HG03354 (cell line): Measurements from ENCODE around the gene RCBTB2.

Experiments
- ATAC-seq: cut with Tn5 transposase; IDR thresholded peaks from one replicate; pipeline ENCODE4 v1.9.1; 2021; ENCODE audit warnings: mild to moderate bottlenecking; ENCODE audit not compliant: unreplicated experiment, poor library complexity, severe bottlenecking

Gene RCBTB2

DNA sequence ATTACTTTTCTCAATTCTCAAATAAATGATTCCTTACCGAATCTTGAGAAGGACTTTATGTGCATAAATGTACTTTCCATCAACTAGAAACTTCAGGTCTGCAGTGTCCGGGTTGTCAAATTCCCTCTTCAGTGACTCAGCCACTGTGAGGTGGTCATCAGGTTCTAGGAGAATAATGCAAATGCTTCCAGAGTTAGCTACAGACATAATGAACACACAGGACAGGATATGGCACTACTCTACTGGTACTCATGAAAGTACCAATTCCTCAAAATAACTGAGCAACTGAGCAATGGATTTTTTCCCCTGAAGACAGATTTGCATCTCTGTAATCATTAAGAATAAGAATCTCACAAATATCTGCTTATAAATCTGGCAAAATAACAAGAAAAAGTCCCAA is 31.2 kb downstream of the RCBTB2 start:
- peak; percentile 38 for ATAC-seq

DNA sequence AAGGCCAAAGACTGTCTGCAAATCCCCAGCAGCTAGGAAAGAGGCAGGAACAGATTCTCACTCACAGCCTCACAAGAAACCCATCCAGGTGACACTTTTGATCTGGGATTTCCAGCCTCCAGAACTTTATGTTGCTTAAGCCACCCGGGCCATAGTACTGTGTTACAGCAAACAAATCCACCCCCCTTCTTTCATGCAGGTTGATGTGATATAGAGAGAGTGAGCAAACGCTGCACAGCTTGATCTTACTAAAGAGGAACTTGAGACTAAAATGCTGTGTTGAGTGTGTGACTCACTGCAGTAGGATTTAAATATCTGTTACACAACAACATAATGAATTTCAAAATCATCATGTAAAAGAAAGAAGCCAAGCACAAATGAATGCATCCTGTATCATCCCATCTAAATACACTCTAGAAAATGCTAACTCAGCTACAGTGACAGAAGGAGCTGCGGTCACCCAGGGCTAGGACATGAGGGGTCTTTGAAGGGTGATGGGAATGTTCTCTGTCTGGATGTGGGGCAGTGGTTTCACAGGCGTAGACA is 32.2 kb downstream of the RCBTB2 start:
- peak; percentile 37 for ATAC-seq

DNA sequence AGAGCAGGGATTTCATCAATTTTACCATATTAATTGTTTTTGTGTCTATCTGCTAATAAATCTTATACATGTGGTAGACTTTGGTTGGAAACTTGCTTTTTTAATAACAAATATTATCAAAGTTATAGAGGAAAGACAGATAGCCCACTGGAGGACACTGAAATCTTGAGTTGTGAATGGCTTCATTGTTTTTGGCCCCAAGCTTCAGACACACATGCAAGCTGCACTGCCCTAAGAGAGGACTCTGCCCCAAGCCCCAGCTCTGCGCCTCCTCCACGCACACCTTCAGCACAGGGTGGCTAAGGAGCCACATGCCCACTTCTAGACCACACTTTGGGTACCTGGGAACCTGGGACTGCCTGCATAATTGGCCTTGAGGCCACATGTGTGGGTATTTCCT is 35.2 kb downstream of the RCBTB2 start:
- no peak for ATAC-seq

DNA sequence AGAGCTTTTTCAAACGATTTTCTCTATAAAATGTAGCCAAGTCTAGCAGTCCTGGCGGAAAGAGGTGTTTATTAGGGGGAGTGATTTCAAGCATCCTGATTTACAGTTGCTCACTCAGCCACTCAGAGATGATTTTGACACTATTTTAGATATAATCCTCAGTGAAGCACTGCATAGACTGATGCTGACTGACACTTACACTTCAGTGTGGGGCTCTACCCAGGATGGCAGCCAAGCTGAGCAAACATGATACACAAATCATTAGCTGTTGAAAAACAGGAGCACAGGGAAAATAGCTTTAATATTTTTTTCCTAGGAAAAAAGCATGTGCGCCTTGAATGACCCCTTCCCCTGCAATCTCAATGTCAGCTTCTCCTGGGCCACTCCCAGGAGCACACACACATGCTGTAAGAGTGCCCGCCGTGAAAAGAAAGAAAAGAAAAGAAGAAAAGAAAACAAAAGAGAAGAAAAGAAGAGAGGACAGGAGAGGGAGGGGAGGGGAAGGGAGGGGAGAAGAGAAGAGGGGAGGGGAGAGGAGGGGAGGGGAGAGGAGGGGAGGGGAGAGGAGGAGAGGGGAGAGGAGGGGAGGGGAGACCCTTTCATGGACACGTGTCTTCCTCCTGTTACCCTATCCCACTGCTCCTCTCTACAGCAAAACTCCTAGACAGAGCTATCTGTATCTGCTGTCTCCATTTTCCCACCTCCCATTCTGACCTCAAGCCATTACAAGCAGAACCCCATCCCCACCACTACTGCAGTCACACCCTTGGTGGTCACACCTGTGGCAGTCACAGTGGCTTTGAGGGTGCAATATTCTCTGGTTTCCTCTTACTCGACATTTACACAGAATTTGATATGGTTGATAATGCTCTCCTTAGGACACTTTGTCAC is 36.4 kb downstream of the RCBTB2 start:
- no peak for ATAC-seq

DNA sequence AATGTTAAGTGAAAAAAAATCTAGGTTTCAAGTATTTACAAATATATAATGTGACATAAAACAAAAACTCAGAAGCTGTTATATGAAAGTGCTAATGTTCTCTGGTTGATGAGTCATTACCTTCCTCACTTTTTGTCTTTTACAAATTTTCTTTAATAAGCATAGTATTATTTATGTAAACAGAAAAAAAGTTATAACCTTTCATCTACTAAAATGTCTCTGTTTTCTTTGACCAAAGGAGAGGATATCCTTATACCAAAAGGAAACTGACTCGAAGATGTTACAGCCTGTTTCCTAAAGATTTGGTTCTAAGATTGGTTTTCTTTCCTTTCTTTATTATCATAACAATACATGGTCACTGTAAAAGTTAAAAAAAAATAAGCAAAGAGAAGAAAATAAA is 38.0 kb downstream of the RCBTB2 start:
- no peak for ATAC-seq

DNA sequence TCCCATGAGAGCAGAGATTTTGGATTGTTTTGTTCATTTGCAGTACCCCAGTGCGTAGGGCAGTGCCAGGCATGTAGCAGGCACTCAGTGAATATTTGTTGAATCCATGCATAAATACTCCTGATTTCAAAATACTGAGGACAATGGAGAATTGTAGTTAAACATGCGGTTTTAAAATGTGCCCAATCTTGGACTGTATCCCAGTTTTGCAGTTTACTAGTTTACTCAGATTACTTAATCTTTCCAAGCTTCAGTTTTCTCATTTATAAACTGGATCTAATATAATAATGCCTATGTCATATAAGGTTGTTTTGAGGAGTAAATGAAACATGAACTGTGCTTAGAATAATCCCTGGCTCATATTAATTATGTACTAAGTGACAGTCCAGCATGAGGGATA is 39.0 kb downstream of the RCBTB2 start:
- no peak for ATAC-seq

DNA sequence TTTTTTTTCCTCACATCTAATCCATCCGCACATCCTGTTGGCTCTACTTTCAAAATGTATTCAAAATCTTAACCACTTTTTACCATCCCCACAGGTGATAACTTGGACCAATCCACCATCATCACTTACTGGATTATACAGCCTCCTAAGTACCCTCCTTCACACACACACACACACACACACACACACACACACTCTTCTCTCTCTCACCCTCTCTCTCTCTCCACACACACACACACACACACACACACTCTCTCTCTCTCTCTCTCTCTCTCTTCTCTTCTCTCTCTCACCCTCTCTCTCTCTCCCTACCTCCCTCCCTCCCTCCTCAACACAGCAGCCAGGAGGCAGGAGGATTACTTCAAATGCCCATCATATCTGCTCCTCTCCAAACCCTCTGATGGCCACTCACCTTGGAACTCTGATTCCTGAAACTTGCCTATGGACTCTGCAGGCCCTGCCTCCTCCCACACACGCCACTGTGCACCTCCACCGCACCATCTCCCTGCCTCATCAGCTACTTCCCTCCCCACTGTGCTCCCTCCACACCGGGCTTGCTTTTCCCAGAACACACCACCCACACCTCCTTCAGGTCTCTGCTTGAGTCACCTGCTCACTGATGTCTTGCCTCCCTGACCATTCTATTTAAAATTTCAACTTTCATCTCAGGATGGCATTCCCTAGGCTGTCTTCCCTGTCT is 39.7 kb downstream of the RCBTB2 start:
- ATAC-seq, result no peak

DNA sequence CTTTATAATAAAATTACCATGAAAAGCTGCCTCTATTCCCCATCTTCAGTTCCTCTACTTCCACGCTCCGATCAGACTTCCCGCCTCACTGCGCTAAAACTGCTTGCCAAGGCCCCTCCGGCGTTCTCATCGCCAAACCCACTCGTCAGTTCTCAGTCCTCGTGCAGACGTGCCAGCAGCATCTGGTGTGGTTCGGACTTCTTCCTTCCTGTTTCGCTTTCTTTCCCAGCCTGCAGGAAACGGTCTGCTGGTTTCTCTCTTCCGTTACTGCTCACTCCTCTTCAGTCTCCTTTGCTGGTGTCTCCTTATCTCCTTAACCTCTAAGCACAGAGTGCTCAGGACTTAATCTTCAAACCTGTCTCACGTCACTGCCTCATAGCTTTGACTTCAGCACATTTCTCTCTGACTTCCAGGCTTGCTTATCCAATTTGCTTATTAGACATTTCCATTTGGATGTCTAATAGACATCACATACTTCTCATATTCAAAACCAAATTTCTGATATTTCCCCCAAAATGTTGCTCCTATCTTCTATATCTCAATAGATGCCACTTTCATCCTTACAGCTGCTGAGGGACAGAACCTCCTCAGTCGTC is 40.3 kb downstream of the RCBTB2 start:
- peak; percentile 87 for ATAC-seq

DNA sequence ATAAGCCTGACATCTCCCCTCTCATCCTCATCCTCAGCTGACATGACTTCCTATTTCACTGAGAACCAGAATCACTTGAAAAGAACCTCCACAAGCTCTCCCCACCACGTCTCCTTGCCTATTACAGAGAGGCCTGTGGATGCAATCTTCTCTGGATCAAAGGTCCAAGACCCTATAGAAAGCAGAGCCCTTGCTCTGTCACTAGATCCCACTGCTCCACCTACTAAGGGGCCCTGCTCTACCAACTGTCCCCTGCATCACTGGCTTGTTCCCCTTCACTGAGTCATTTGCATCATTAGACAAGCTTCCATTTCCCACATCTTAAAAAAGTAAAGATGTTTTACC is 40.8 kb downstream of the RCBTB2 start:
- ATAC-seq, result peak; percentile 74

DNA sequence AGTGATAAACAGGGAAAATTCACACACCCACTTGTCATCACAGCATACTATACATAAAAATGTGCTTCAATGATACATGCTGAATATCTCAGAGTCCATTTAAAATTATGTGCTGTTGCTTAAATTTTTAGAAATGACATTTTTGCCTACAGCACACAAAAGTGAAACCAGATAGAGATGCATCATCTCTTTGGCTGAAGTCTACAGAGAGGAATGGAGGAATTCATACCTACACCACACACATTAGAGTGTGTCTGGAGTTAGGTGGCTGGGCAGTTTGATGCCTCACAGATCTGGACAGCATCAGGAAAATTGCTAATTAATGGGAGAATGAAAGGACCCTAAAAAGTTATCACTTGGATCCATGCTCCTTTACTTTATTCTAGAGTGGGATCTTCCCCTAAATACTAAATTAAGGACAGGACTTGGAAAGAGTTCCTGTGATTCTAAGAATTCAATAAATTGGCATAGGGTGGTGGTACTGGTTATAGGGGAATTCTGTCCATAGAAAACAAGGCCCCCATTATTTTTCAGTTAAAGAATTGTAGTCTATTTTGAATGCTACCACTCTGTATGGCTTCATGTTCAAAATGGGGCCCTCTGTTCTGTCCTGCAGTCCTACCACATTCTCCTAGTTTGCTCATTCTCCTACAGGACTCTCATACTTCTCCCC is 41.3 kb downstream of the RCBTB2 start:
- no peak for ATAC-seq

DNA sequence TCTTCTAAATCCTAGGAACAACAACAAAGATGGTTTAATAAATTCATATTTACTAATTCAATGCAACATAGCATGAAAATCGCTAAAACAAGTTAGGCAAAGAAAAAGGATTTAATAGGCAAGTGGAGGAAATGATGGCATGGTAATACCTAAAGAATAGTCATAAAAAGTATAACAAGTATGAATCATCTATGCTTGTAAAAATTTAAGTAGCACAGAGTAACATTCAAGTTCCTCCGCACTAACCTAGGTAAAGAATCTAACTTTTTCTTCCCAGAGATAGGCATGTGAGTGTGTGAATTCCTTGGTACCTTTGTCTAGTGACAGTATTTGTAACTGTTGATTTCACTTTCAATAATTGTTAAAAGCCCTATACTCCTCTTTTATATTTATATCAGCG is 42.6 kb downstream of the RCBTB2 start:
- ATAC-seq, result no peak

DNA sequence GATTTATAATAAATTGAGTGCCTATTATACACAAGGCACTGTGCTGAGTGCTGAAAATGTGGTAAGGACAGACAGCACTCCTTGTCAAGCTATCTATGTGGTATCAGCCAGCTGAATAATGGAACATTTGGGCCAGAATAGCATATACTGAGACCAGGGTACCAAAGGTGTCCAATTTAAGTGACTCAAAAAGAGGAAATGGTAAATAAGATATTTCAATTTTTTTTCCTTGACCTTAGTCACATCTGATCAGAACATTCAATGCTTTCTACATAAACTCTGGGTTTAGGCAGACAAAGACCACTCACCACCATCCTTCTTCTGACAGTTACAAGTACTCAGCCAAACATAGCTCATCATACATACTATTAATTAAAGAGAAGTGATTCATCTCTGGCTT is 43.2 kb downstream of the RCBTB2 start:
- no peak for ATAC-seq

DNA sequence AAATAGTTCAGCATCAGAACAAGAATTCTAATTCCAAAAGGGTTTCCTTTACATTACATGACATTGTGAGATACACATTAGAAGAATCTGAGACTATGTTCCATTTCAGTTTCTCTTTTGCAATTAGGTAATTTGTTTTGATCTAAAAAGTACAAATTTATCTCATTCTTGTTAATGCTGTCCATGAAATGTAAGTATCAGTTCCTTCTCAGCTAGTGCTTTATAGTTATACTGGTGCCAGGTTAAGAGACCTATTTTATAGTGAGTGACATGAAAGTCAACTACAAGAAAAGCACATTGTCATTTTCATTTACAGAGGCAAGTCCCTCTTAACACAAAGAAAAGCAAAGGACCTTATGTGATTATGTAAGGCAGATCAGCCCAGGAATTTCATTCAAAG is 43.9 kb downstream of the RCBTB2 start:
- ATAC-seq, result no peak

DNA sequence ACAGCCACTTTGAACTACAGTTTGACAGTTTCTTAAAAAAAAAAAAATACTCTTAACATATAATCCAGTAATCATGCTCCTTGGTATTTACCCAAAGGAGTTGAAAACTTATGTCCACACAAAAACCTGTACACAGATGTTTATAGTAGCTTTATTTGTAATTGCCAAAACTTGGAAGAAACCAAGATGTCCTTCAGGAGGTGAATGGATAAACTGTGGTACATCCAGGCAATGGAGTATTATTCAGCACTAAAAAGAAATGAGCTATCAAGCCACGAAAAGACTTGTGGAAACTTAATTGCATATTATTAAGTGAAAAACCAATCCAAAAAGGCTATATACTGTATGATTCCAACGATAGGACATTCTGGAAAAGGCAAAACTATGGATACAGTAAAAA is 44.9 kb downstream of the RCBTB2 start:
- no peak for ATAC-seq

DNA sequence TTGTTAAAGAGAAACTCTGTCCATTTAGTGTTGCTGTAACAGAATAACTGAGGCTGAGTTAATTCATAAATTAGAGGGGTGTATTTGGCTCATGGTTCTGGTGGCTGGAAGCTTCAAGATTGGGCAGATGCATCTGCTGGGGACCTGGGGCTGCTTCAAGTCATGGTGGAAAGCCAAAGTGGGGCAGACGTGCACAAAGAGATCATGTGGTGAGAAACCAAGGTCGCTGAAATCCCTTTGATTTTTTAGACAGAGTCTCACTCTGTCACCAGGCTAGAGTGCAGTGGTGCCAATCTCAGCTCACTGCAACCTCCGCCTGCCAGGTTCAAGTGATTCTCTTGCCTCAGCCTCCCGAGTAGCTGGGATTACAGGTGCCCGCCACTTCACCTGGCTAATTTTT is 46.0 kb downstream of the RCBTB2 start:
- ATAC-seq, result no peak

DNA sequence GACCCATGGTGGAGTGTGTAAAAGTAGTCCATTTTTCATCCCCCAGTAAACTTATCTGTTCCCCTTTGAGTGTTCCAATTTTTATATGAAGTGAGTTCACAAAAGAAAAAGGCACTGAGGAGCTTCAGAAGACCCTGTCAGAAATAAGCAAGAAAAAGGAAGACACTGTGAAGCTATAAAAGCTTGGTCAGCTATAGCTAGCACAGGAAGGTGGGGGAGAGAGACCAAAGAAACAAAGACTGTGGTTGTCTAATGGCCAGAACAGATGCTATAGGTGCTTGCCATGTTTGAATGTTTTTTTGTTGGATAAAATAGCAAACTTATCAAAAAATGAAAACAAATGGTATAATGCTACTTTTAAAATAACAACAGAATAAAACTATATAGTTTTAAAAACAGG is 46.5 kb downstream of the RCBTB2 start:
- ATAC-seq, result no peak

DNA sequence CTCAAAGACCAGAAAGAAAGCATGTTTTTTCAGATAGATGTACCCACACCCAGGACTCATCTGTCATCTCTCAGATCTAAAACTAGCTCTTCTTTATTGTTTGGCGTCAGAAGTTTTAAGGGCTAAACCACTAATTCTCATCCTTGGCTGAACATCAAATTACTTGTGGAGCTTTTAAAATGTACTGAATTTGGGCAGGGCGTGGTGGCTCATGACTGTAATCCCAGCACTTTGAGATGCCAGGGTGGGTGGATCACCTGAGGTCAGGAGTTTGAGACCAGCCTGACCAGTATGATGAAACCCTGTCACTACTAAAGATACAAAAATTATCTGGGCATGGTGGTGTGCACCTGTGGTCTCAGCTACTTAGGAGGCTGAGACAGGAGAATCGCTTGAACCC is 47.4 kb downstream of the RCBTB2 start:
- ATAC-seq, result no peak

DNA sequence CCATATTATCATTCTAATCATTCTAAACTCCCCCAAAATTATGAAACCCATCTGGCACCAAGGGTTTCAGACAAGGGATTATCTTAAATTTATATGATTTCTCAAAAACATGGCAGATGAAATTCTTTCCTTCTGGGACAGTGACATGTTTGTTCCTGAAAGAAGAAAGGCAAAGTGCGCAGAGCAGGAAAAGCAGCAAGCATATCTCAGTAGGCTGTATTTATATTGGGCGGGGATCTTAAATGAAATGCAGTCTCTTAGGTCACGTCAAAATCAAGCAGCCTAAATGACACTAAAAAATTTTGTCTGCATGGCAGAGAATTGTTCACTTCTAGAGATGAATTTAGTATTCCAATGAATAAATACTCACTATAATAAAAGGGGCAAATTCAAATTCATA is 49.3 kb downstream of the RCBTB2 start:
- ATAC-seq, result no peak

DNA sequence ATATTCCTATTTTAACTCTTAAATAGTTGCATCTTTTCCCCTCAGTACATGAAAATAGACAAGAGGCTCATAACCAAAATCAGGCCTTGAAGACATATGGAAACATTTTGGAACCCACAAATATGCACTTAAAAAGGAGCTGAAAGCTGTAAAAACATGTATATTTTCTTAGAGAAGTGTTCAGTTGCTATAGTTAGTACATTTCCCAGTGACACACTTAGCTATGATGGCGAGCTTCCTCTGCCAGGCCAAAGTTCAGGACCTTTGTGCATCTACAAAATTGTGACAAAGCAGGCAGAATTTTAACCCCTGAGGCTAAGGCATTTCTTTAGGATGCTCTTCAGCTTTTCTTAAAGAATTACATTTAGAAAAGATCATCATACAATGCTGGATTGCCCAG is 54.5 kb downstream of the RCBTB2 start:
- ATAC-seq, result no peak

DNA sequence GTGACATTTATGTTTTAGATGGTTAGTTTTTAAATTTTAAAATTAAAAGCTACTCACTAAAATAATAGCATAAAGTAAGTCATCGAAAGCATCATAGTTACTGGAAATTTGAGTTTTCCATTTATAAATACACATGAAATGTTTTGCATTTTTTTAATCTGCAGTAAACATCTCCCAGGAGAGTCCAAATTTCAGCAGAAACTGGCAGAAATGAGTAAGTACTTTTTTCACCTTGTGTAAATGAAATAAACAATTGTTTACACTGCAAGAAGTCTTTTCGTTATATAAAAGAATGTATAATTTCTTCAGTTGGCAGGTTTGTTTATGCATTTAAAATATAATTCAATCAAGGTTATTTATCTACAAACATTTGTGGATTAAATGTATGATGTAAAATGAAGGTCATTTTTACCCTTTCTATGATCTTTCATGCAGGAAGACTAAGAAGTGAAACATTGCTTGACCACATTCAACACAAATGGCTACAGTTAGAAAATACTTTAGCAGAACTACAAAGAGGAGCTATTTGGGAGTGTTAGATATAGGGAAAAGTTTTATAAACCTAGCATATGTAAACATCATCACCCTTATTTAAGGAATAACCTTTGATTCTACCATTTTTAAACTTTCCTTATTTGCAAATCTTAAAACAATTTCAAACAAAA is 55.6 kb downstream of the RCBTB2 start:
- ATAC-seq, result peak; percentile 66
